Left cardiac atrium (tissue), 4 donors: ENCODE results near the gene SLC39A9. TPM values are rescaled to one million over a fixed set of nuclear protein-coding genes. Genes with fewer than 3 reads are reported as not detected.
"Not testable (repeated sequence)": the region's sequence is repeated elsewhere in the genome, so short reads cannot be mapped to it uniquely, and the experiment has no call there.

Experiments
- ATAC-seq, 2 donors: fragments of 200-7000 bp; cut with Tn5 transposase; one replicate each; pipeline ENCODE4 v1.9.1; 2020; ENCODE audit warnings: mild to moderate bottlenecking in 2 of 2, moderate library complexity in 2 of 2
- DNase-seq: peaks from one replicate; pipeline ENCODE4 v3.0.0-alpha.2; 2020
- intact Hi-C, 2 donors: fragments of 100-400 bp; cut with DNase I; formaldehyde crosslinking; loops; one replicate each; pipeline versions ENCODE4 v1.14.1 to v1.15.1; 2022 to 2023
- total RNA-seq, 2 donors: library from RNA; stranded (reverse); fragmentation: NEBNext Ultra II Directional; extraction: Animal tissue kit (Norgen Biotek cat#: 25700); gene quantifications; one replicate each; pipeline ENCODE4 v1.2.1, GENCODE V29; 2021
- donor health status: DM: no; HTN: yes; CAD: no.
- donor health status: DM: no; HTN: yes; CAD: no; lungs with severe emphysema.
- donor health status: DM: yes; HTN: yes; CAD: no.
- donor health status: Dilated cardiomyopathy.

Gene SLC39A9
- total RNA-seq, 2 donors from 2014 or later: 25.7 to 36.0 TPM

DNA sequence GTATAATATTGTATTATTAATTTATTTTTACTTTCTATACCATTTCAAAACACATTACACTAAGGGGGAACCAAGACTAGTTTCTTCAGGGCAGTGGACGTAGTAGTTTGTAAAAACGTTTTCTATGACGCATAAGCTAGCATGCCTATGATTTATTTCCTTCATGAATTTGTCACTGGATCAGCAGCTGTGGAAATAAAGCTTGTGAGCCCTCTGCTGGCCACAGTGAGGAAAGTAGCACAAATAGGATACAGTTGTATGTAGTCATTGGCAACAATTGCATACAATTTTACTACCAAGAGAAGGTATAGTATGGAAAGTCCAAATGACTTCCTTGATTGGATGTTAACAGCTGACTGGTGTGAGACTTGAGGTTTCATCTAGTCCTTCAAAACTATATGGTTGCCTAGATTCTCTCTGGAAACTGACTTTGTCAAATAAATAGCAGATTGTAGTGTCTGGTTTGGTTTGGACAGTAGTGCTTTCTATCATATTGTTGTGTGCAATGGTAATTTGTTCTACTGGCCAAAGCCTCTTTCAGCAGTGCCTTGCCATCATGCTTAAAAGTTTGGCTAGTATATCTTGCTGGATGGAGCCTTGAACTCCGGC is 61.7 kb downstream of the SLC39A9 start:
- intact Hi-C loops: loop anchor here in 1 of 2 donors (5.0 kb wide), 2 partner anchors 218 to 333 kb away; no protein-coding TSS in a partner anchor
- ATAC-seq (peak; percentile 83 to 92), DNase-seq (peak; percentile 68)

DNA sequence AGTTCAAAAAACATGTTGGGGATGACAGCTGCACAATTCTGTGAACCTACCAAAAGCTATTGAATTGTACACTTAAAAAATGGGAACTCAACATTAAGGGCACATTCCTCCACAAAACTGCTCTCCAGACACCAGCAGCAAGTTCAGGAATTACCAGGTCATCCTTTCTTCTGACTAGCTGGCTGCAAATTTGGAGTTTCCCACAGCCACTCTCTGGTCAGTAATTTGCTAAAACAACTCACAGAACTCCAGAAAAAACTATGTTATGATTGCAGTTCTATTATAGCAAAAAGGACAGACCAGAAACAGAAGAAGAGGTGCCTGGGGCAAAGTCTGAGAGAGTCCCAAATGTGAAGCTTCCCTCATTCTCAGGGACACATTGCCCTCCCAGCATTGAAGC is 65.9 kb downstream of the SLC39A9 start:
- ATAC-seq (no peak), DNase-seq (no peak)
- intact Hi-C loops: loop anchor here in 1 of 2 donors (5.0 kb wide), 2 partner anchors 222 to 337 kb away; no protein-coding TSS in a partner anchor

DNA sequence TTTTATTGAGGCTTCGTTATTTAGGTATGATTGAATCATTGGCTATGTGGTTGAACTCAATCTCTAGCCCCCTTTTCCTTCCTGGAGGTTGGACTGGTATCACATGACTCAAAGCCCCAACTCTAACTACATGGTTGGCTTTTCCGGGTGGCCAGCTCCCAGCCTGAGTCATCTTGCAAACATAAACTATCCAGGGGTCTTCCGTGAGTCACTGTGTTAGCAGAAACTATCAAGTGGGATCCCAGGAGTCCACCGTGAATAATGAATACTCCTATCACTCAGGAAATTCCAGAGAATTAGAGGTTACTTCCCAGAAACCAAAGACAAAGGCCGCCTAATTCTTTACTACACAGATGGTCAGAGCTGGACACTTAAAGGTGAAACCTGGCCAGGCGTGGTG is 66.3 kb downstream of the SLC39A9 start:
- intact Hi-C loops: loop anchor here in 1 of 2 donors (5.0 kb wide), 2 partner anchors 223 to 338 kb away; no protein-coding TSS in a partner anchor
- no peak for ATAC-seq
- DNase-seq: no peak

DNA sequence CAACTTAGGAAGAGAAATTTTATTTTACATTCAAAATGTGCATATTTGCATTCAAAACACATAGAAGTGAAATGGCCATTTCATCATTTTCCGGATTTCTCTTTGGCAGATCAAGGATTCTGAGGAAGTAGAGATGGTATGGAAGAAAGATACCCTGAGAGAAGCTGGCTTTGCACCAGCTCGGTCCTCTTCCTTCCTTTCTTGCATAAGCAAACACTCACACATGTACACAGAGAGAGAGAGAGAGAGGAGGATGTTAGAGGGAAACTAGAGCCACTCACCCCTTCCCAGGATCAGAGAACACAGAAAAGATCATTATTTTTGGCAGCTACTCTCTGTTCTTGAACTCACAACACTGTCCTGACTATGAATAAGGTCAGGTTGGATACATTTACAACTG is 70.5 kb downstream of the SLC39A9 start:
- ATAC-seq (no peak), DNase-seq (no peak)
- intact Hi-C loops: no loop called here

DNA sequence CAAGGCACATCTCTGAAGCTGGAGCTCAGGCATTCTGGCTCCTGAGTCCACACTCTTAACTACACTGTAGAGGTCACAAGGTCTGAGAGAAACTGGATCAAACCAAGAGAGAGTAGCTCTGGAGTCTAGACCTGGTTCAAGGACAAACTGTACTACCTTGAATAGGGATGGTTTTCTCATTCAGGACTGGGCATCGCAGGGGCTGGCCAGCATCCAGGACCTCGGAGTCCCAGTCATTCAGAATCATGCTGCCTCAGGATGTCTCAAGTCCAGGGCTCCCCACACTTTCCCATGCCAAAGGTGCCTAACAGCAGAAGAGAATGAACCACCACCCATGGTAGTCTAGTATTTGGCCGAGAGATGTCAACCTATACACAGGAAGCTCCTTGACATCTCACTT is 72.9 kb downstream of the SLC39A9 start:
- DNase-seq: no peak
- intact Hi-C loops: no loop called here
- no peak for ATAC-seq

DNA sequence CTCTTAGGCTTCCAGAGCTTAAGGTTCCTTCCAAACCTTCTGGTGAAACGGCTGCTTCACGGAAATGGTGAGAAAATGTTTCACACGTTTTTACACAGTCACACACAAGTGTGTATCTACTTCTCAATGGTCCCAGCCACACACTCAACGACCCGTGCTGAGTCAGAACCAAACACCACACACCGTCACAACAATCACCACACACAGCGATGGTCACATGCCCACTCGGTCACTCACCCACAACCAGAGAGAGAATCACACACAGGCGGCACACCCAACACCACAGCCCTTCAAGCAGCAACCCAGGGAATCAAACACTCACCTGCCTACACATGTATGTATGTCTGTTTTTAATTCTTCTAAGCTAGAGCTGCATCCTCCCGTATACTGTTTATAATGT is 73.4 kb downstream of the SLC39A9 start:
- intact Hi-C loops: no loop called here
- no peak for DNase-seq

DNA sequence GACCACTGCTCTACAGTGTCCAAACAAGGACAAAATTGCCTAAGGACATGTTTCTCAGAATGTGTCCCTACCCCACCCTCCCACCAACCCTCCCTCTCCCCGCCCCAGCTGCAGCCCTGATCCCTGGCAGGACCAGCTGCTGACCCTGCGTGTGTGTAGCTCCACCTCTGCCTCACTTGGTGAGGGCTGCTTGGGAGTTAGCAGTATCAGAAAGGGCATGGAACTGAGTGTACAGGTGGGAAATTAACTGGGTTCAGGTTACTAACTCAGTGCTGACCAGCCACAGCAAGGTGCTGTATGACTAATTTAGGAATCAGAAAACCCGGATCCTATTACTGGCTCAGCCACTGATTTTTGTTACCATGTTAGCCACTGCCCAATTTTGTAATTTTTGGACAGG is 74.8 kb downstream of the SLC39A9 start:
- intact Hi-C loops: no loop called here
- DNase-seq (no peak), ATAC-seq (no peak)

More for the DNA sequence above, 73.4 kb downstream of the SLC39A9 start:
- no peak for ATAC-seq

DNA sequence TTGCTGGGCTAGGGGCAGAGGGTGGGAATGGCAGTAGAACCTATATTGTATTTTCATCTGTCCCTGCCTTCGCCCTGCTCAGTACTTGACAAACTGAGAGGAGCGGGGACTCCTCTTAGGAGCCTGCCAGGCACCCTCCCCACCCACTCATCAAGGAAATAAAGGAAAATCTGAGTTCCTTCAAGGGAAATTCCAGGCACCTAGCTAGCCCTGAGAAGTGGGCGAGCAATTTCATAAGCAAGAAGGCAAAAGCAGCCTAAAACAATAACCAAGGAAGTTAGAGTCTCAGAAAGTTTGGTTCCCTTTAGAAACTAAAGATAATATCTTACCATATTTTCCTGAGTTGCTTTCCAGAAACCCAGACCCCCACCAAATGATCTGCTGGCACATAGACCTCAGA is 75.5 kb downstream of the SLC39A9 start:
- intact Hi-C loops: no loop called here
- DNase-seq (no peak), ATAC-seq (no peak)

DNA sequence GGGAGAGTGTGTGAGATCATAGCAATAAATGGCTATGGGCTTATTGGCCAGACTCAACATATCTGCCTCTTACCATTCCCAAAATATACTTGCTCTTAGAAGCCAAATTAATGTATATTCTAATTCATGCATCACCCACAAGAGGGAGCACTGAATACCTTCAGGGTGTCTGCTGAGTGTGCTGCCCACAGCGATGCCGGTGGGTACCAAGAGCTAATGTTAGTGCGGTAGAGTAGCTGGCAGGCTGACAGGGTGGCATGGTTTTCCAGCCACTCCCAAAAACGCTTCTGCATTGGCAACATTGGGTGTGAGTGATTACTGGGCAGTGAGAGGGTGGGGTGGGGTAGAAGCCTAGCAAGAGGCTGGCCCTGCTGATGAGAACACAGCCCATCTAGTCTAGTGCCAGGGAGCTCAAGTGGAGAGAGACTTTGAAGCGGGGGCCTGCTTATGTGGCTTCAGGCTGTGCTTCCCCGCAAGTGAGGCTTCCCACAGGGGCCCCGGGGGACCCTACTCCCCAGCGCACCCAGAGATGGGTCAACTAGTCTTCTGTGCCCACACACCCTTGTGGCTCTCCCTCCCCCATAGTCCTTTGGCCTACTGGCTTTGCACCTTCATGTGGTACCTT is 76.8 kb downstream of the SLC39A9 start:
- DNase-seq (no peak), ATAC-seq (no peak)
- intact Hi-C loops: no loop called here

DNA sequence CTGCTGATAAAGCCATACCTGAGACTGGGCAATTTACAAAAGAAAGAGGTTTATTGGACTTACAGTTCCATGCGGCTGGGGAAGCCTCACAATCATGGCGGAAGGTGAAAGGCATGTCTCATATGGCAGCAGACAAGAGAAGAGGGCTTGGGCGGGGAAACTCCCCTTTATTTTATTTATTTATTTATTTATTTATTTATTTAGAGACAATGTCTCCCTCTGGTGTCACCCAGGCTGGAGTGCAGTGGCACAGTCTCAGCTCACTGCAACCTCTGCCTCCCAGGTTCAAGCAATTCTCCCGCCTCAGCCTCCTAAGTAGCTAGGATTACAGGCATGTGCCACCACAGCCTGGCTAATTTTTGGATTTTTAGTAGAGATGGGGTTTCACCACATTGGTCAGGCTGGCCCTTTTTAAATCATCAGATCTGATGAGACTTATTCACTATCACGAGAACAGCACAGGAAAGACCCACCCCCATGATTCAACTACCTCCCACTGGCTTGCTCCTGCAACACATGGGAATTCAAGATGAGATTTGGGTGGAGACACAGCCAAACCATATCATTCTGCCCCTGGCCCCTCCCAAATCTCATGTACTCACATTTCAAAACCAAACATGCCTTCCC is 78.4 kb downstream of the SLC39A9 start:
- ATAC-seq, DNase-seq, intact Hi-C loops: not testable (repeated sequence)

DNA sequence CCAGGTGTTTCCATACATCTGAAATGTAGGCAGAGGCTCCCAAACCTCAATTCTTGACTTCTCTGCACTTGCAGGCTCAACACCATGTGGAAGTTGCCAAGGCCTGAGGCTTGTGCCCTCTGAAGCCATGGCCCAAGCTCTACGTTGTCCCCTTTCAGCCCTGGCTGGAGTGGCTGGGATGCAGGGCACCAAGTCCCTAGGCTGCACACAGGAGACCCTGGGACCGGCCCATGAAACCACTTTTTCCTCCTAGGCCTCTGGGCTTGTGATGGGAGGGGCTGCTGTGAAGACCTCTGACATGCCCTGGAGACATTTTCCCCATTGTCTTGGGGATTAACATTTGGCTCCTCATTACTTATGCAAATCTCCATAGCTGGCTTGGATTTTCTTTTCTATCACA is 79.6 kb downstream of the SLC39A9 start:
- ATAC-seq, DNase-seq, intact Hi-C loops: not testable (repeated sequence)

DNA sequence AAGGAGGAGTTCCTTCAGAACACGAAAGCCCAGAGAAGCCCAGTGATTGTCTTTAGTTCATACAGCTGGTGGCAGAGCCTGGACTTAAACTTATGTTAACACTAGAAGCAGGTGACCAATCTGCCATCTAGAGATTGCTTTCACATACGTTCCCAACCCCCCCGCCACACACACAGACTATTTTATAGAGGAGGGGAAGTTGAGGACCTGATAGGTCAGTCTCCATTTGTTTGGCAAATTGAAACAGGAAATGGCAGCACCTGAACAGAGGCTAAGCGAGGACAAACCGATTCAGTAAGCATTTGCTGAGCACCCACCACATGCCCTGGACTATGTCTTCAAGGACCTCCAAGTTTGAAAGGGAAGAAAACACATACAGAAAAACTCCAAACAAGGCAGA is 81.2 kb downstream of the SLC39A9 start:
- intact Hi-C loops: no loop called here
- ATAC-seq (no peak), DNase-seq (no peak)

DNA sequence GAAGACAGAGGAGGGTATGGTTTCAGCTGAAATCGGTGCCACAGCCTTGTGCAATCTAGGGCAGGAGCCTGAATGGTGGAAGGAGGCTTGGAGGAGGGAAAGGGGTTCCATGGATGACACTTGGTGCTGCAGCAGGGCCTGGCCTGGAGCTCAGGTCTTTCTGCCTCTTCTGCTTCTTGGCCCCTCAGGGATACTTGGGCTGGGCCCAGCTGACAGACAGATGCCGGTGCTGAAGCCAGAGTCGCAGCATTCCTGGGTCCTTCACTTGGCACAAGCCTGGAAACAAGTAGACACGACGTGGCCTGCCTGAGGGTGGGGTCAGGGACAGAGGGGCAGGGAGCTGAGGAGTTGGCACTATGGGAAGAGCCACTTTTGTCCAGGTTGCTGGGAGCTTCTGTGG is 81.6 kb downstream of the SLC39A9 start:
- intact Hi-C loops: no loop called here
- no peak for ATAC-seq
- DNase-seq: no peak

DNA sequence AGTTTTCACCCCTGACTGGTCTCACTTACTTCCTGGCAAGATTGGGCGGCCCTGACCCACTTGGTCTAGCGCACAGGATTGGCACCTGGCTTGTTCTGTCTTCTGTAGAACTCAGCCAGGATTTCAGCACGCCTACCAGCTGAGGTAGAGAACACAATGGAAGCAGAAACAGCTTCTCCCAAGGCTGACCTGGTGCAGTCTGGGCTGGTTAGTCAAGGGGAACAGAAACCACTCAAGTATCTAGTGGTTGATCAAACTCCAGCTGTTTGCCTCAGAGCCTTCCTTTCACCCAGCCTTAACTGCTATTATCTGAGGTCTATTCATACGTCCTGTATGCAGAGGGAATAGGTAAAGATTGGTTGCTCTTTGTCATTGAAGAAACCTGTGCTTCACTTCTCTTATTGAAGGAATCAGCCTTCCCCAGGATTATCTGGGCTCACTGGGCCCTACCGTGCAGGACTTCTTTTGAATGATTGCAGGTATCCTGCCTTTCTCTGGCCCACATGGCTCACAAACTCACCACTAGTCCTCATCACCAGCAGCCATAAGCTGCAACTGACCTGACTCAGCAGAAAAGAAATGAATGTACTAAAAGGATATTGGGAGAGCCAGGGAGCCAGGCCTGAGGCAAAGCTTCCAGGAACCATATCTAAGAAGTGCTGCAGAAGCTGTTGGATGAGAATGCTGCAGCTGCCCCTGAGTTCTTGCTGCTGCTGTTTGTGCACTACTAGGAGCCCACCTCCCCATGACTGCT is 83.5 kb downstream of the SLC39A9 start:
- DNase-seq: no peak
- ATAC-seq: no peak
- intact Hi-C loops: no loop called here

DNA sequence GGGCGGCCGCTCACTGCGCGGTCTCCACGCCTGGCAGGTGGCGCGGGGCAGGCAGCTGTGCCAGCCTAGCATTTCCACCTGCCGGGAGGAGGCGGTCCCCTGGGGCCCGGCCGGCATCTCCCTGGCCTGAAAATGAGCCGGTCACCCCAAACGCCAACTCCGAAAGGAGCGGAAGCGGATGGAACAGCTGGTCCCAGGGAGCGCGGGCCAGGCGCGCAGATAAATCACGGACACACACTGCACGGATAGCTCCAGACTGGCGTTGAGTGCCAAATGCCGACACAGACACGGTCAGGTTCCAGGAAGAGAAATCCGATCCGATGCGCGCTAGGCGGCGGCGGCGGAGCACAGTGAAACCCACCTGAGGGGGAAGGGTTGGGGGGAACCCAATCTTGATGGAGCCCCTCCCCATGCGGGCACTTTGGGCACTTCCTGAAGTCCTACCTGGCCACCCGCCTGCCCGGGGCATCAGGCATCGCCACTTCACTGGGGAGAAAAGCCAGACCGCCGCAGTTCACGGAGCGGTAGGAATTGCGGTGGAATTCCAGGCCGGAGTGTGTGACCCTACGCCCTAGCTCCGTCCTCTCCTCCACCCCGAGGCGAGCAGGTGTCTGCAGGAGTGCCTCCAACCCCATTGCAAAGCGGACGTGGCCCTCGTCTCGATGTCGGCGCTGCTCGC is 85.4 kb downstream of the SLC39A9 start:
- ATAC-seq (peak; percentile 67 to 68), DNase-seq (peak; percentile 53)
- intact Hi-C loops: no loop called here

DNA sequence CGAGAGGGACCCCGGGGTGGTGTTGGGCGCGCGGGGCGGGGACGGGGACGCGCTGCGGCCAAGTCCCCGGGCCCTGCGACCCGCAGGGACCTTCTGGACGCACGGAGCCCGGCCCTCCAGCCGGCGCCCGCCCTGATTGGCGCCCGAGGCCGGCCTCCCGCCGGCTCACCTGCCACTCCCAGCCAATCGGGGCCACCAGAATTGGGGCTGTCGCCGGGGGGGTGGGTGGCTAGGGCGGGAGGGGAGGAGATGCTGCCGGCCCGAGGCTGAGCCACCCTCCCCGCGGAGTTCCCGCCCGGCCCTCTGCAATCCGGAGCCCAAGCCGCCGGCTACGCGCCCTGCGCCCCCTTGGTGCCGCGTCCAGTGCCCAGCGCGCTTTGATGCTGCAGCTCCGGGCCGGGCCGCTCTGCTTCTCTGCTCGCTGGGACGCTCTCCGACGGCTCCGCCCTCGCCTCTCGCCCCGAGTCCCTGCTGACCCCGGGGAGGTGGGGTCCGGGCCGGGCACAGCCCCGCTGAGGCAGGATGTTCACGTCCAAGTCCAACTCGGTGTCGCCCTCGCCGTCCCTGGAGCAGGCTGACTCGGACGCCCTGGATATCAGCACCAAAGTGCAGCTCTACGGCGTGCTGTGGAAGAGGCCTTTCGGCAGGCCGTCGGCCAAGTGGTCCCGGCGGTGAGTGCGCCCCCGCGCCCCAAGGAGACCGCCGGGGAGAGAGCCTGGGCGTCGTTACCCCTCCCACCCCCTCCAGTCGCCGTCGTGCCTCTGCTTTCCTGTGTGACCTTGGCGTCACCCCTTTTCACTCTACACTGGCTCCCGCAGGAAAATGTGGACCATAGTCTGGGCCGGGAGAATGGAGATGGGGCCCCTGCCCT is 86.2 kb downstream of the SLC39A9 start, which contains the start of gene PLEKHD1:
Gene PLEKHD1 (plus strand): TSS at position 285 of the 871 bp plus-strand sequence. CDS start 238 bp downstream, at position 523.
- intact Hi-C loops: no loop called here
- no peak for DNase-seq

DNA sequence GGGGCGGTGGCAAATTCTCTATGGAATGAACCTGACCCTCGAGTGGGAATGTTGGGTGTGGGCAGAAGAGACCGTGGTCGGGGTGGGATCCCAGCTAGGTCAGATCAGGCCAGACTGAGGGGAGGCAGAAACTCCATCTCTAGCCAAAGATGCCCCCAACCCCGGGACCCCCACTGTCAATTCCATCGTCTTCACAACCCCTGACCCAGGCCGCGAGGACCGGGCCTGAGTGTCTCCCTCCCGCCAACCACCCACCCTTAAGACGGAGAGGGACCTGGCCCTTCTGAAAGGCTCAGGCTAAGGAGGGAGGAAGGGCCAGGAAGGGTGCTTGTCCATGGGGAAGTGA is 86.8 kb downstream of the SLC39A9 start:
- DNase-seq (no peak), ATAC-seq (no peak)
- intact Hi-C loops: no loop called here

More for the DNA sequence above, 86.2 kb downstream of the SLC39A9 start, which contains the start of gene PLEKHD1:
- peak; percentile 40 to 43 for ATAC-seq

DNA sequence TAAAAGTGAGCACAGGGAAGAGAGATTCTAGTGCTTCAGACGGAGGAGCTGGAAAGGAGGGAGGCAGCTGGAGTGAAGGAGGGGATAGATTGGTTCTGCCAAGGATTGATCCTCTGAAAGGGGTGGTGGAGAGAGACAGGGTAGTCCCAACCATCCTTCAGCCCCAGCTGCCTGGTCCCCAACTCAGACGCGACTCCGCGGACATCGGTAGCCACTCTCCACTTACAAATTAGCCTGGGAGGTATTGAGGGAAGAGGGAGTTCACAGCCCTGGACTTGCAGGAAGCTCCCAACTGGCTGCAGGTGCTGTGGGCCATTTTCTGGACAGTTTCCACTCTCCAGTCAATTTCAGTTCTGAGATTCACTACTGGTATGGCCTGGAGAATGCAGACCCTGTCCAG is 87.2 kb downstream of the SLC39A9 start:
- DNase-seq (no peak), ATAC-seq (no peak)
- intact Hi-C loops: no loop called here
